HEK293 (cell line): ENCODE results near the gene TMEM63B.

Experiments
- HOXD13 ChIP-seq: sonication (generic); formaldehyde crosslinking; IDR thresholded peaks from 2 replicates; pipeline ENCODE4 v1.8.0; 2022; ENCODE audit warnings: missing genetic modification reagents, borderline replicate concordance
- KLF9 ChIP-seq: fragments of 450-650 bp; formaldehyde crosslinking; IDR thresholded peaks from 2 replicates; pipeline ENCODE4 v1.5.1; 2016; ENCODE audit warnings: missing biosample characterization, missing genetic modification characterization, low read depth
- PRDM1 ChIP-seq: fragments of 450-650 bp; formaldehyde crosslinking; IDR thresholded peaks from 2 replicates; pipeline ENCODE4; 2016; ENCODE audit warnings: missing biosample characterization, missing genetic modification characterization
- ZBTB7A ChIP-seq: fragments of 450-650 bp; formaldehyde crosslinking; IDR thresholded peaks from 2 replicates; pipeline ENCODE4 v1.5.1; 2016; ENCODE audit warnings: low read depth, missing biosample characterization, missing genetic modification characterization
- ZFP69B ChIP-seq: fragments of 450-650 bp; formaldehyde crosslinking; IDR thresholded peaks from 2 replicates; pipeline ENCODE4 v1.5.1; 2016; ENCODE audit warnings: missing biosample characterization, missing genetic modification characterization
- ZNF274 ChIP-seq, 2 experiments: fragments of 200-500 bp in 1 of 2; fragments of 450-650 bp in 1 of 2; sonication (Bioruptor generic) in 1 of 2; formaldehyde crosslinking in 1 of 2; IDR thresholded peaks; 2 replicates each; pipeline versions ENCODE4 v1.5.1 to v1.6.1; 2014 to 2016; ENCODE audit warnings: borderline replicate concordance in 1 of 2, inconsistent platforms in 1 of 2, low read length in 1 of 2, missing biosample characterization in 1 of 2, missing genetic modification characterization in 1 of 2
- ZNF416 ChIP-seq: fragments of 450-650 bp; formaldehyde crosslinking; IDR thresholded peaks from 2 replicates; pipeline ENCODE4 v1.5.1; 2016; ENCODE audit warnings: missing biosample characterization, missing genetic modification characterization
- ZNF629 ChIP-seq: fragments of 450-650 bp; formaldehyde crosslinking; IDR thresholded peaks from 2 replicates; pipeline ENCODE4 v1.5.1; 2017; ENCODE audit warnings: missing biosample characterization, missing genetic modification characterization
- ZNF658 ChIP-seq: fragments of 450-650 bp; formaldehyde crosslinking; IDR thresholded peaks from 2 replicates; pipeline ENCODE4; 2016; ENCODE audit warnings: missing biosample characterization, missing genetic modification characterization
- TF ChIP-seq, protein P1 (sequence below): sonication (generic); formaldehyde crosslinking; IDR thresholded peaks from 2 replicates; pipeline ENCODE4 v1.8.1; 2022; ENCODE audit warnings: mild to moderate bottlenecking, moderate library complexity, missing genetic modification reagents
- TF ChIP-seq, protein P2 (sequence below): fragments of 450-650 bp; formaldehyde crosslinking; IDR thresholded peaks from 2 replicates; pipeline ENCODE4 v1.5.1; 2016; ENCODE audit warnings: missing biosample characterization, missing genetic modification characterization
- TF ChIP-seq, protein P3 (sequence below): fragments of 450-650 bp; formaldehyde crosslinking; IDR thresholded peaks from 2 replicates; pipeline ENCODE4 v1.5.1; 2016; ENCODE audit warnings: missing biosample characterization, missing genetic modification characterization
- TF ChIP-seq, protein P4 (sequence below): fragments of 450-650 bp; formaldehyde crosslinking; IDR thresholded peaks from 2 replicates; pipeline ENCODE4 v1.5.1; 2016; ENCODE audit warnings: missing biosample characterization, missing genetic modification characterization
- TF ChIP-seq, protein P5 (sequence below): fragments of 450-650 bp; formaldehyde crosslinking; IDR thresholded peaks from 2 replicates; pipeline ENCODE4 v1.5.1; 2016; ENCODE audit warnings: missing biosample characterization, missing genetic modification characterization

DNA sequence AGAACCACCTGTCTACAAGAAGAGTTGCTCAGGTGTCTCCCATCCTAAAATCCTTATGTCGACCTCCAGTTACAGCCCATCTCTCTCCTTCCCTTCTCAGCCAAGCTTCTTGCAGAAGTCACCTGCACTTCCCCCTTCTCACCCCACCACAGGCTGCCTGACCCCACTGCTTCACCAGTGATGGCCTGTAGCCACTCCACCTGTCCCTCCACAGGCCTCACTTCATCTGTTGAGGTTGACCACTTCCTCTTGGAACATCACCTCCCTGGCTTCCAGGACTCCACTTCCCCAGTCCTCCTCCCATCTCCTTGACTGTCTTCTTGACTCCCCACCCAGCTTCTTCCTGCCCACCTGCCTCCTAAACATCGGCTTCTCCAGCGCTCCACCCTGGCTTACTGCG lies 25.5 kb upstream of the TMEM63B start:
- TF ChIP-seq ZBTB7A, result no peak
- TF ChIP-seq, protein P1, sequence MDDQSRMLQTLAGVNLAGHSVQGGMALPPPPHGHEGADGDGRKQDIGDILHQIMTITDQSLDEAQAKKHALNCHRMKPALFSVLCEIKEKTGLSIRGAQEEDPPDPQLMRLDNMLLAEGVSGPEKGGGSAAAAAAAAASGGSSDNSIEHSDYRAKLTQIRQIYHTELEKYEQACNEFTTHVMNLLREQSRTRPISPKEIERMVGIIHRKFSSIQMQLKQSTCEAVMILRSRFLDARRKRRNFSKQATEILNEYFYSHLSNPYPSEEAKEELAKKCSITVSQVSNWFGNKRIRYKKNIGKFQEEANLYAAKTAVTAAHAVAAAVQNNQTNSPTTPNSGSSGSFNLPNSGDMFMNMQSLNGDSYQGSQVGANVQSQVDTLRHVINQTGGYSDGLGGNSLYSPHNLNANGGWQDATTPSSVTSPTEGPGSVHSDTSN, result no peak
- TF ChIP-seq ZNF629 (tag by site-specific recombination), result no peak
- TF ChIP-seq, protein P2, sequence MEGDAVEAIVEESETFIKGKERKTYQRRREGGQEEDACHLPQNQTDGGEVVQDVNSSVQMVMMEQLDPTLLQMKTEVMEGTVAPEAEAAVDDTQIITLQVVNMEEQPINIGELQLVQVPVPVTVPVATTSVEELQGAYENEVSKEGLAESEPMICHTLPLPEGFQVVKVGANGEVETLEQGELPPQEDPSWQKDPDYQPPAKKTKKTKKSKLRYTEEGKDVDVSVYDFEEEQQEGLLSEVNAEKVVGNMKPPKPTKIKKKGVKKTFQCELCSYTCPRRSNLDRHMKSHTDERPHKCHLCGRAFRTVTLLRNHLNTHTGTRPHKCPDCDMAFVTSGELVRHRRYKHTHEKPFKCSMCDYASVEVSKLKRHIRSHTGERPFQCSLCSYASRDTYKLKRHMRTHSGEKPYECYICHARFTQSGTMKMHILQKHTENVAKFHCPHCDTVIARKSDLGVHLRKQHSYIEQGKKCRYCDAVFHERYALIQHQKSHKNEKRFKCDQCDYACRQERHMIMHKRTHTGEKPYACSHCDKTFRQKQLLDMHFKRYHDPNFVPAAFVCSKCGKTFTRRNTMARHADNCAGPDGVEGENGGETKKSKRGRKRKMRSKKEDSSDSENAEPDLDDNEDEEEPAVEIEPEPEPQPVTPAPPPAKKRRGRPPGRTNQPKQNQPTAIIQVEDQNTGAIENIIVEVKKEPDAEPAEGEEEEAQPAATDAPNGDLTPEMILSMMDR, result no peak
- no peak for TF ChIP-seq ZNF658 (tag by site-specific recombination)
- TF ChIP-seq, protein P3, sequence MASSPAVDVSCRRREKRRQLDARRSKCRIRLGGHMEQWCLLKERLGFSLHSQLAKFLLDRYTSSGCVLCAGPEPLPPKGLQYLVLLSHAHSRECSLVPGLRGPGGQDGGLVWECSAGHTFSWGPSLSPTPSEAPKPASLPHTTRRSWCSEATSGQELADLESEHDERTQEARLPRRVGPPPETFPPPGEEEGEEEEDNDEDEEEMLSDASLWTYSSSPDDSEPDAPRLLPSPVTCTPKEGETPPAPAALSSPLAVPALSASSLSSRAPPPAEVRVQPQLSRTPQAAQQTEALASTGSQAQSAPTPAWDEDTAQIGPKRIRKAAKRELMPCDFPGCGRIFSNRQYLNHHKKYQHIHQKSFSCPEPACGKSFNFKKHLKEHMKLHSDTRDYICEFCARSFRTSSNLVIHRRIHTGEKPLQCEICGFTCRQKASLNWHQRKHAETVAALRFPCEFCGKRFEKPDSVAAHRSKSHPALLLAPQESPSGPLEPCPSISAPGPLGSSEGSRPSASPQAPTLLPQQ (tag by site-specific recombination), result no peak
- TF ChIP-seq, protein P4, sequence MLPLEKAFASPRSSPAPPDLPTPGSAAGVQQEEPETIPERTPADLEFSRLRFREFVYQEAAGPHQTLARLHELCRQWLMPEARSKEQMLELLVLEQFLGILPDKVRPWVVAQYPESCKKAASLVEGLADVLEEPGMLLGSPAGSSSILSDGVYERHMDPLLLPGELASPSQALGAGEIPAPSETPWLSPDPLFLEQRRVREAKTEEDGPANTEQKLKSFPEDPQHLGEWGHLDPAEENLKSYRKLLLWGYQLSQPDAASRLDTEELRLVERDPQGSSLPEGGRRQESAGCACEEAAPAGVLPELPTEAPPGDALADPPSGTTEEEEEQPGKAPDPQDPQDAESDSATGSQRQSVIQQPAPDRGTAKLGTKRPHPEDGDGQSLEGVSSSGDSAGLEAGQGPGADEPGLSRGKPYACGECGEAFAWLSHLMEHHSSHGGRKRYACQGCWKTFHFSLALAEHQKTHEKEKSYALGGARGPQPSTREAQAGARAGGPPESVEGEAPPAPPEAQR (tag by site-specific recombination), result no peak
- TF ChIP-seq ZNF274 (IDR thresholded peaks at IDR 0.05; ENCODE audit: low read length), result no peak
- TF ChIP-seq ZNF274 (tag by site-specific recombination; IDR thresholded peaks at IDR 0.05; ENCODE audit: borderline replicate concordance), result no peak
- no peak for TF ChIP-seq ZNF416 (tag by site-specific recombination)
- TF ChIP-seq PRDM1 (tag by site-specific recombination), result no peak
- no peak for TF ChIP-seq KLF9 (tag by site-specific recombination)
- TF ChIP-seq, protein P5, sequence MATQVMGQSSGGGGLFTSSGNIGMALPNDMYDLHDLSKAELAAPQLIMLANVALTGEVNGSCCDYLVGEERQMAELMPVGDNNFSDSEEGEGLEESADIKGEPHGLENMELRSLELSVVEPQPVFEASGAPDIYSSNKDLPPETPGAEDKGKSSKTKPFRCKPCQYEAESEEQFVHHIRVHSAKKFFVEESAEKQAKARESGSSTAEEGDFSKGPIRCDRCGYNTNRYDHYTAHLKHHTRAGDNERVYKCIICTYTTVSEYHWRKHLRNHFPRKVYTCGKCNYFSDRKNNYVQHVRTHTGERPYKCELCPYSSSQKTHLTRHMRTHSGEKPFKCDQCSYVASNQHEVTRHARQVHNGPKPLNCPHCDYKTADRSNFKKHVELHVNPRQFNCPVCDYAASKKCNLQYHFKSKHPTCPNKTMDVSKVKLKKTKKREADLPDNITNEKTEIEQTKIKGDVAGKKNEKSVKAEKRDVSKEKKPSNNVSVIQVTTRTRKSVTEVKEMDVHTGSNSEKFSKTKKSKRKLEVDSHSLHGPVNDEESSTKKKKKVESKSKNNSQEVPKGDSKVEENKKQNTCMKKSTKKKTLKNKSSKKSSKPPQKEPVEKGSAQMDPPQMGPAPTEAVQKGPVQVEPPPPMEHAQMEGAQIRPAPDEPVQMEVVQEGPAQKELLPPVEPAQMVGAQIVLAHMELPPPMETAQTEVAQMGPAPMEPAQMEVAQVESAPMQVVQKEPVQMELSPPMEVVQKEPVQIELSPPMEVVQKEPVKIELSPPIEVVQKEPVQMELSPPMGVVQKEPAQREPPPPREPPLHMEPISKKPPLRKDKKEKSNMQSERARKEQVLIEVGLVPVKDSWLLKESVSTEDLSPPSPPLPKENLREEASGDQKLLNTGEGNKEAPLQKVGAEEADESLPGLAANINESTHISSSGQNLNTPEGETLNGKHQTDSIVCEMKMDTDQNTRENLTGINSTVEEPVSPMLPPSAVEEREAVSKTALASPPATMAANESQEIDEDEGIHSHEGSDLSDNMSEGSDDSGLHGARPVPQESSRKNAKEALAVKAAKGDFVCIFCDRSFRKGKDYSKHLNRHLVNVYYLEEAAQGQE (tag by site-specific recombination), result no peak
- TF ChIP-seq ZFP69B (tag by site-specific recombination), result no peak
- TF ChIP-seq HOXD13 (CRISPR knock-in tag), result no peak
